ENCODE measurements around the gene PABPN1.
A peak's percentile ranks its signal among the peaks of the same experiment; 100 is the strongest.
"Not testable (repeated sequence)": the region's sequence is repeated elsewhere in the genome, so short reads cannot be mapped to it uniquely, and the experiment has no call there.

PABPN1 gene

GRCh38 chr14:23324455-23324846, 3.2 kb downstream of the PABPN1 start:
- Histone ChIP-seq H3K4me1 (ENCODE audit: insufficient read depth, low read length) (peaks cover 33% of the 10 kb centered on the region), H3K27me3 (ENCODE audit: insufficient read depth, low read length, poor library complexity) (no peaks in the 10 kb centered on the region), H2AFZ (ENCODE audit: low read depth, low read length) (no peak overlapping the region), H3K9me3 (ENCODE audit: insufficient read depth, low read length, severe bottlenecking) (no peaks in the 10 kb centered on the region), H3K4me2 (ENCODE audit: insufficient read depth, low read length) (no peak overlapping the region), H4K20me1 (ENCODE audit: insufficient read depth, low read length) (peaks cover 22% of the 10 kb centered on the region), H3K9ac (ENCODE audit: low read depth, low read length) (no peak overlapping the region), H3K36me3 (ENCODE audit: insufficient read depth, low read length) (peaks cover 36% of the 10 kb centered on the region), H3K27ac (ENCODE audit: low read length) (no peak overlapping the region), H3K79me2 (ENCODE audit: insufficient read depth, low read length) (peaks cover 33% of the 10 kb centered on the region), H3K4me3 (ENCODE audit: low read depth in 1 of 2, low read length in 2 of 2) (no peak overlapping the region)
- DNase-seq (no peak), ATAC-seq (ENCODE audit: insufficient read depth, low read depth) (no peak)
- no peak for TF ChIP-seq CTCF (IDR thresholded peaks at IDR 0.05; ENCODE audit: borderline replicate concordance, extremely low read depth, low read length, poor library complexity, severe bottlenecking)
- no peak for TF ChIP-seq EZH2 (IDR thresholded peaks at IDR 0.05; ENCODE audit: borderline replicate concordance, low read depth, low read length, severe bottlenecking)

- ATAC-seq (ENCODE audit: insufficient read depth, low read depth): no peak
- Histone ChIP-seq H2AFZ (ENCODE audit: low read depth, low read length) (no peak overlapping the region), H3K9ac (ENCODE audit: low read depth, low read length) (no peak overlapping the region), H3K27ac (ENCODE audit: low read length) (no peak overlapping the region), H3K4me3 (ENCODE audit: low read depth in 1 of 2, low read length in 2 of 2) (no peak overlapping the region), H3K36me3 (ENCODE audit: insufficient read depth, low read length) (peaks cover 36% of the 10 kb centered on the region), H3K79me2 (ENCODE audit: insufficient read depth, low read length) (peaks cover 33% of the 10 kb centered on the region), H3K4me1 (ENCODE audit: insufficient read depth, low read length) (peaks cover 28% of the 10 kb centered on the region), H3K9me3 (ENCODE audit: insufficient read depth, low read length, severe bottlenecking) (no peaks in the 10 kb centered on the region), H4K20me1 (ENCODE audit: insufficient read depth, low read length) (peaks cover 22% of the 10 kb centered on the region), H3K27me3 (ENCODE audit: insufficient read depth, low read length, poor library complexity) (no peaks in the 10 kb centered on the region), H3K4me2 (ENCODE audit: insufficient read depth, low read length) (no peak overlapping the region)
- TF ChIP-seq EZH2 (IDR thresholded peaks at IDR 0.05; ENCODE audit: borderline replicate concordance, low read depth, low read length, severe bottlenecking): no peak
- no peak for TF ChIP-seq CTCF (IDR thresholded peaks at IDR 0.05; ENCODE audit: borderline replicate concordance, extremely low read depth, low read length, poor library complexity, severe bottlenecking)
- DNase-seq: no peak
Measured at GRCh38 chr14:23324993-23325392, 3.7 kb downstream of the PABPN1 start.

- not testable (repeated sequence) for H3K27ac ChIP-seq (ENCODE audit: low read length)
Measured at GRCh38 chr14:23325746-23326145, 4.5 kb downstream of the PABPN1 start.

GRCh38 chr14:23326491-23327332, 5.5 kb downstream of the PABPN1 start:
- Histone ChIP-seq H3K9ac (ENCODE audit: low read depth, low read length) (no peak overlapping the region), H3K9me3 (ENCODE audit: insufficient read depth, low read length, severe bottlenecking) (no peaks in the 10 kb centered on the region), H3K36me3 (ENCODE audit: insufficient read depth, low read length) (peaks cover 36% of the 10 kb centered on the region), H3K4me2 (ENCODE audit: insufficient read depth, low read length) (no peak overlapping the region), H3K4me3 (ENCODE audit: low read depth in 1 of 2, low read length in 2 of 2) (no peak overlapping the region), H4K20me1 (ENCODE audit: insufficient read depth, low read length) (peaks cover 22% of the 10 kb centered on the region), H3K4me1 (ENCODE audit: insufficient read depth, low read length) (peaks cover 21% of the 10 kb centered on the region), H3K79me2 (ENCODE audit: insufficient read depth, low read length) (peaks cover 26% of the 10 kb centered on the region), H2AFZ (ENCODE audit: low read depth, low read length) (no peak overlapping the region), H3K27ac (ENCODE audit: low read length) (no peak overlapping the region), H3K27me3 (ENCODE audit: insufficient read depth, low read length, poor library complexity) (no peaks in the 10 kb centered on the region)
- TF ChIP-seq EZH2 (IDR thresholded peaks at IDR 0.05; ENCODE audit: borderline replicate concordance, low read depth, low read length, severe bottlenecking) (no peak), CTCF (IDR thresholded peaks at IDR 0.05; ENCODE audit: borderline replicate concordance, extremely low read depth, low read length, poor library complexity, severe bottlenecking) (peak; percentile 13)
- ATAC-seq (ENCODE audit: insufficient read depth, low read depth): peak; percentile 17; the same call in 1 of the 3 replicates
- DNase-seq: no peak

More at GRCh38 chr14:23325746-23326145, 4.5 kb downstream of the PABPN1 start:
- H4K20me1 ChIP-seq (ENCODE audit: insufficient read depth, low read length): peaks cover 22% of the 10 kb centered on the region
- peaks cover 36% of the 10 kb centered on the region for H3K36me3 ChIP-seq (ENCODE audit: insufficient read depth, low read length)
- DNase-seq; H3K9ac ChIP-seq (ENCODE audit: low read depth, low read length); H3K4me2 ChIP-seq (ENCODE audit: insufficient read depth, low read length); H3K4me3 ChIP-seq (ENCODE audit: low read depth in 1 of 2, low read length in 2 of 2); H2AFZ ChIP-seq (ENCODE audit: low read depth, low read length); ATAC-seq (ENCODE audit: insufficient read depth, low read depth); H3K27me3 ChIP-seq (ENCODE audit: insufficient read depth, low read length, poor library complexity); H3K9me3 ChIP-seq (ENCODE audit: insufficient read depth, low read length, severe bottlenecking): not testable (repeated sequence)
- H3K79me2 ChIP-seq (ENCODE audit: insufficient read depth, low read length): peaks cover 28% of the 10 kb centered on the region
- H3K4me1 ChIP-seq (ENCODE audit: insufficient read depth, low read length): peaks cover 21% of the 10 kb centered on the region
